ENCODE measurements around the gene MTA1. TPM values are rescaled to one million over a fixed set of nuclear protein-coding genes. Genes with fewer than 3 reads are reported as not detected.

Gene MTA1
- total RNA-seq, 4 donors from 2014 or later: 67.5 to 213 (median 95.3) TPM

GRCh38 chr14:105519946-105520698, 100.5 kb downstream of the MTA1 start:
- H3K9me3 ChIP-seq: no peaks in the 10 kb centered on the region
- TF ChIP-seq POLR2A (IDR thresholded peaks at IDR 0.05) (no peak), EP300 (IDR thresholded peaks at IDR 0.05) (no peak), CTCF (IDR thresholded peaks at IDR 0.05) (no peak)
- H3K27ac ChIP-seq: no peak overlapping the region
- H3K4me1 ChIP-seq: no peaks in the 10 kb centered on the region
- H3K36me3 ChIP-seq: no peaks in the 10 kb centered on the region
- DNase-seq (ENCODE audit: low spot score in 2 of 2): no peak
- peaks cover 0 to 8% of the 10 kb centered on the region in 2 donors for H3K27me3 ChIP-seq
- H3K4me3 ChIP-seq: no peak overlapping the region
- 73 to 74% methylated on average over 14 of the region's 14 CpGs for WGBS, 2 donors

Other genes starting within 250 kb of the MTA1 start
- 1 to 10 TPM in 2 of 4 donors, under 1 TPM in 2; 0.66 to 2.7 (median 1.8) TPM for gene NUDT14, start 238.5 kb upstream of the MTA1 start, total RNA-seq
- gene BTBD6, start 171.3 kb upstream of the MTA1 start, total RNA-seq: 10 to 100 TPM; 53.7 to 61.2 (median 53.9) TPM
- gene BRF1, start 118.8 kb upstream of the MTA1 start, total RNA-seq: 100 to 1,000 TPM in 2 of 4 donors, 10 to 100 TPM in 2; 77.6 to 114 (median 99.5) TPM
- 100 to 1,000 TPM; 142 to 225 (median 183) TPM for gene PACS2, start 105.1 kb upstream of the MTA1 start, total RNA-seq
- gene TEX22, start 21.3 kb upstream of the MTA1 start, total RNA-seq: 1 to 10 TPM in 2 of 4 donors, under 1 TPM in 2; 0.84 to 1.3 (median 1.0) TPM
- gene CRIP2, start 55.0 kb downstream of the MTA1 start, total RNA-seq: 100 to 1,000 TPM; 161 to 268 (median 208) TPM
- 10 to 100 TPM; 26.4 to 77.8 (median 33.5) TPM for gene CRIP1, start 67.1 kb downstream of the MTA1 start, total RNA-seq
- gene TEDC1, start 71.4 kb downstream of the MTA1 start, total RNA-seq: 10 to 100 TPM in 3 of 4 donors, 1 to 10 TPM in 1; 5.5 to 20.4 (median 14.2) TPM
- 10 to 100 TPM; 15.1 to 28.2 (median 20.1) TPM for gene TMEM121, start 106.8 kb downstream of the MTA1 start, total RNA-seq